A549 (cell line): Measurements from ENCODE around the gene CIDEA. TPM values are rescaled to one million over a fixed set of nuclear protein-coding genes. Genes with fewer than 3 reads are reported as not detected.

Experiments
- ATAC-seq, 2 experiments: fragments of 200-7000 bp in 1 of 2; fragments of >200 bp in 1 of 2; cut with Nextera tagmentation in 1 of 2; cut with Tn5 transposase in 1 of 2; 3 replicates each; pipeline versions ENCODE4 v1.8.0 to v1.9.1; 2018 to 2020; ENCODE audit warnings: mild to moderate bottlenecking in 1 of 2, moderate library complexity in 1 of 2
- CTCF ChIA-PET: fragments of 300-600 bp; sonication (Branson Sonifier 250); formaldehyde crosslinking; extraction: SDS; loops from one replicate; lab custom pipeline; 2021; ENCODE audit warnings: antibody characterized with exemption, inconsistent platforms; lab: Yijun Ruan, JAX
- POLR2A ChIA-PET: fragments of 350-600 bp; formaldehyde crosslinking; extraction: SDS; loops from one replicate; lab custom pipeline; 2021; ENCODE audit warnings: antibody characterized with exemption, inconsistent platforms; lab: Yijun Ruan, JAX
- DNase-seq, 2 experiments: peaks; one replicate each; pipeline versions ENCODE4 v3.0.0 to v3.0.0-alpha.2; 2011 to 2016; ENCODE audit warnings: low read depth in 1 of 2, low spot score in 1 of 2
- FAIRE-seq: peaks from 2 replicates; lab custom pipeline; 2011; peaks lifted over from hg19 to GRCh38; lab: Jason Lieb, UNC
- H3K27ac ChIP-seq, 2 experiments: fragments of >200 bp; sonication (Bioruptor Twin); formaldehyde crosslinking; 3 replicates each; pipeline ENCODE4 v1.5.1; 2016 to 2017
- H3K4me1 ChIP-seq: fragments of >200 bp; sonication (Bioruptor Twin); formaldehyde crosslinking; 3 replicates; pipeline ENCODE4 v1.6.1; 2016
- H3K4me2 ChIP-seq: fragments of >200 bp; sonication (Bioruptor Twin); formaldehyde crosslinking; 3 replicates; pipeline ENCODE4 v1.6.1; 2016
- H3K4me3 ChIP-seq: fragments of >200 bp; sonication (Bioruptor Twin); formaldehyde crosslinking; 3 replicates; pipeline ENCODE4 v1.5.1; 2016
- H3K9me3 ChIP-seq: fragments of >200 bp; sonication (Bioruptor Twin); formaldehyde crosslinking; 3 replicates; pipeline ENCODE4 v1.6.1; 2016
- BHLHE40 ChIP-seq: IDR thresholded peaks from 2 replicates; pipeline ENCODE4 v1.6.1; 2012; ENCODE audit warnings: low read depth, low read length, inconsistent platforms
- CBX2 ChIP-seq: fragments of 200-600 bp; sonication (generic); IDR thresholded peaks from 2 replicates; pipeline ENCODE4 v1.6.1; 2016; ENCODE audit warnings: low read depth, mild to moderate bottlenecking, borderline replicate concordance
- CEBPB ChIP-seq, 2 experiments: fragments of >200 bp in 1 of 2; sonication (Bioruptor Twin) in 1 of 2; formaldehyde crosslinking in 1 of 2; IDR thresholded peaks; 2 replicates each; pipeline ENCODE4 v1.6.1; 2012 to 2016
- CHD2 ChIP-seq: fragments of 150-350 bp; IDR thresholded peaks from 2 replicates; pipeline ENCODE4 v1.6.1; 2014; ENCODE audit warnings: low read length; ENCODE audit not compliant: partially characterized antibody
- EHF ChIP-seq: fragments of 250-450 bp; sonication (Bioruptor Pico); IDR thresholded peaks from 2 replicates; pipeline ENCODE4 v1.5.0; 2020; ENCODE audit warnings: mild to moderate bottlenecking
- ESRRA ChIP-seq: fragments of 150-350 bp; IDR thresholded peaks from 2 replicates; pipeline ENCODE4 v1.6.1; 2014; ENCODE audit warnings: mild to moderate bottlenecking, low read length, borderline replicate concordance
- FOSL2 ChIP-seq, 2 experiments: fragments of 450-650 bp in 1 of 2; fragments of >200 bp in 1 of 2; sonication (Bioruptor Twin) in 1 of 2; formaldehyde crosslinking; IDR thresholded peaks; 2 replicates each; pipeline versions ENCODE4 v1.5.0 to v1.6.1; 2016 to 2020; ENCODE audit warnings: mild to moderate bottlenecking in 1 of 2, moderate library complexity in 1 of 2
- GATA3 ChIP-seq: IDR thresholded peaks from 2 replicates; pipeline ENCODE4 v1.6.1; 2012; ENCODE audit warnings: borderline replicate concordance
- HDAC2 ChIP-seq: fragments of 200-600 bp; sonication (generic); IDR thresholded peaks from 2 replicates; pipeline ENCODE4 v1.6.1; 2016
- HEYL ChIP-seq: fragments of 250-450 bp; sonication (Bioruptor Pico); IDR thresholded peaks from 2 replicates; pipeline ENCODE4 v1.8.0; 2021; ENCODE audit warnings: mild to moderate bottlenecking, moderate library complexity
- HOXA7 ChIP-seq: fragments of 250-450 bp; sonication (Bioruptor Pico); IDR thresholded peaks from 2 replicates; pipeline ENCODE4 v1.5.0; 2020; ENCODE audit warnings: mild to moderate bottlenecking, moderate library complexity
- HOXB13 ChIP-seq: fragments of 250-450 bp; sonication (Bioruptor Pico); IDR thresholded peaks from 2 replicates; pipeline ENCODE4 v1.5.0; 2020; ENCODE audit warnings: low read depth, mild to moderate bottlenecking, moderate library complexity
- KDM1A ChIP-seq: fragments of 200-600 bp; sonication (generic); IDR thresholded peaks from 2 replicates; pipeline ENCODE4 v1.6.1; 2016; ENCODE audit warnings: low read depth, mild to moderate bottlenecking
- KDM5A ChIP-seq: fragments of 200-600 bp; sonication (generic); IDR thresholded peaks from 2 replicates; pipeline ENCODE4 v1.6.1; 2016; ENCODE audit warnings: antibody characterized with exemption, mild to moderate bottlenecking
- NR3C1 ChIP-seq: fragments of >200 bp; sonication (Bioruptor Twin); formaldehyde crosslinking; IDR thresholded peaks from 3 replicates; pipeline ENCODE4 v1.6.1; 2017
- RAD21 ChIP-seq, 2 experiments: fragments of >200 bp in 1 of 2; sonication (Bioruptor Twin) in 1 of 2; formaldehyde crosslinking in 1 of 2; IDR thresholded peaks in 1 of 2; conservative IDR thresholded peaks in 1 of 2; 2 replicates in 1 of 2; 3 replicates in 1 of 2; pipeline ENCODE4 v1.6.1; 2012 to 2018; ENCODE audit warnings: inconsistent platforms in 1 of 2
- RFX5 ChIP-seq: fragments of 450-650 bp; IDR thresholded peaks from 2 replicates; pipeline ENCODE4 v1.7.1; 2014; ENCODE audit warnings: antibody characterized with exemption, mild to moderate bottlenecking, moderate library complexity
- SREBF2 ChIP-seq: fragments of 450-650 bp; IDR thresholded peaks from 2 replicates; pipeline ENCODE4 v1.6.1; 2014; ENCODE audit warnings: mild to moderate bottlenecking, moderate library complexity
- TP53 ChIP-seq: fragments of 250-450 bp; sonication (Bioruptor Pico); IDR thresholded peaks from 2 replicates; pipeline ENCODE4 v1.5.0; 2021; ENCODE audit warnings: mild to moderate bottlenecking, moderate library complexity
- USF2 ChIP-seq: fragments of 450-650 bp; IDR thresholded peaks from 2 replicates; pipeline ENCODE4 v1.6.1; 2014; ENCODE audit warnings: antibody characterized with exemption
- ZC3H11A ChIP-seq: fragments of 450-650 bp; IDR thresholded peaks from 2 replicates; pipeline ENCODE4 v1.6.1; 2014; ENCODE audit warnings: antibody characterized with exemption, mild to moderate bottlenecking
- ZSCAN20 ChIP-seq: fragments of 250-450 bp; sonication (Bioruptor Pico); IDR thresholded peaks from 2 replicates; pipeline ENCODE4 v1.8.0; 2022; ENCODE audit warnings: mild to moderate bottlenecking, moderate library complexity
- WGBS: methylation state at CpG from one replicate; pipeline ENCODE4 v1.1.6; 2017; ENCODE audit errors: missing lambda C conversion rate; 5-methylcytosine and 5-hydroxymethylcytosine counted together
- polyA plus RNA-seq, 4 experiments: library from polyadenylated mRNA; depleted of rRNA in 3 of 4; stranded (reverse); fragments of >200 nt; fragmentation: RNase III in 1 of 4; extraction: RNeasy Plus Mini Kit Qiagen cat#74134 plus additional on column Dnase treatment in 1 of 4; gene quantifications; 2 replicates in 3 of 4; 3 replicates in 1 of 4; pipeline ENCODE4 v1.2.3, GENCODE V29; 2011 to 2017
- TF ChIP-seq, protein P1 (sequence below): fragments of >200 bp; sonication (Bioruptor Twin); formaldehyde crosslinking; IDR thresholded peaks from 2 replicates; pipeline ENCODE4 v1.6.1; 2016
- TF ChIP-seq, protein P2 (sequence below): IDR thresholded peaks from 2 replicates; pipeline ENCODE4 v1.6.1; 2012
- TF ChIP-seq, protein P3 (sequence below): fragments of 250-450 bp; sonication (Bioruptor Pico); IDR thresholded peaks from 2 replicates; pipeline ENCODE4 v1.5.0; 2020; ENCODE audit warnings: low read depth, mild to moderate bottlenecking, moderate library complexity

The CIDEA gene
- polyA plus RNA-seq, 2 of the 4 experiments (the other 2 are of a cell fraction): not detected

GRCh38 chr18:12252061-12252460 lies 2.1 kb upstream of the CIDEA start:
- DNase-seq (no peak), ATAC-seq (no peak), FAIRE-seq (no peak)
- no peaks in the 10 kb centered on the region for H3K9me3 ChIP-seq
- H3K4me3 ChIP-seq: no peak overlapping the region
- H3K4me2 ChIP-seq: no peak overlapping the region
- WGBS: 69% methylated on average over 6 of the region's 6 CpGs
- H3K27ac ChIP-seq: no peak overlapping the region
- POLR2A ChIA-PET: no interaction called here
- H3K4me1 ChIP-seq: no peaks in the 10 kb centered on the region
- CTCF ChIA-PET: interaction anchor here (1.0 to 1.7 kb wide), 3 partner anchors 13 to 160 kb away, joined by 3 to 6 read pairs (median 4); no protein-coding TSS in a partner anchor
- TF ChIP-seq TP53 (no peak), GATA3 (no peak), HOXA7 (CRISPR knock-in tag) (no peak), SREBF2 (no peak), KDM1A (no peak), RAD21 (conservative IDR thresholded peaks at IDR 0.05 in 1 of 2, IDR thresholded peaks at IDR 0.05 in 1 of 2) (no peak), HDAC2 (no peak), FOSL2 (IDR thresholded peaks at IDR 0.05) (no peak), FOSL2 (CRISPR knock-in tag; IDR thresholded peaks at IDR 0.05) (no peak), ZSCAN20 (CRISPR knock-in tag) (no peak), CBX2 (no peak), NR3C1 (no peak), HEYL (CRISPR knock-in tag) (no peak), BHLHE40 (no peak), KDM5A (no peak), CHD2 (no peak)
- TF ChIP-seq, protein P1, sequence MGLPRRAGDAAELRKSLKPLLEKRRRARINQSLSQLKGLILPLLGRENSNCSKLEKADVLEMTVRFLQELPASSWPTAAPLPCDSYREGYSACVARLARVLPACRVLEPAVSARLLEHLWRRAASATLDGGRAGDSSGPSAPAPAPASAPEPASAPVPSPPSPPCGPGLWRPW: no peak
- TF ChIP-seq, protein P2, sequence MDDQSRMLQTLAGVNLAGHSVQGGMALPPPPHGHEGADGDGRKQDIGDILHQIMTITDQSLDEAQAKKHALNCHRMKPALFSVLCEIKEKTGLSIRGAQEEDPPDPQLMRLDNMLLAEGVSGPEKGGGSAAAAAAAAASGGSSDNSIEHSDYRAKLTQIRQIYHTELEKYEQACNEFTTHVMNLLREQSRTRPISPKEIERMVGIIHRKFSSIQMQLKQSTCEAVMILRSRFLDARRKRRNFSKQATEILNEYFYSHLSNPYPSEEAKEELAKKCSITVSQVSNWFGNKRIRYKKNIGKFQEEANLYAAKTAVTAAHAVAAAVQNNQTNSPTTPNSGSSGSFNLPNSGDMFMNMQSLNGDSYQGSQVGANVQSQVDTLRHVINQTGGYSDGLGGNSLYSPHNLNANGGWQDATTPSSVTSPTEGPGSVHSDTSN: no peak

GRCh38 chr18:12253027-12253426 lies 1.1 kb upstream of the CIDEA start:
- 65% methylated on average over 7 of the region's 11 CpGs for WGBS
- CTCF ChIA-PET: interaction anchor here (0.8 to 1.7 kb wide), 2 partner anchors 58 to 161 kb away, joined by 3 to 4 read pairs; no protein-coding TSS in a partner anchor
- no peak for FAIRE-seq

GRCh38 chr18:12253663-12254135 lies 462 bp upstream of the CIDEA start:
- WGBS: 29% methylated on average over 16 of the region's 20 CpGs
- FAIRE-seq (no peak), DNase-seq (no peak), ATAC-seq (peak in 1 of 2 experiments; percentile 51; a peak in 3 of 6 replicates)
- no peaks in the 10 kb centered on the region for H3K9me3 ChIP-seq
- H3K4me1 ChIP-seq: no peaks in the 10 kb centered on the region
- H3K4me3 ChIP-seq: peak overlapping the region; percentile 30; the same call in 2 of the 3 replicates
- CTCF ChIA-PET: interaction anchor here (0.8 to 1.7 kb wide), 2 partner anchors 58 to 162 kb away, joined by 3 to 4 read pairs; no protein-coding TSS in a partner anchor
- H3K4me2 ChIP-seq: peak overlapping the region; percentile 76
- TF ChIP-seq USF2: no peak
- TF ChIP-seq, all 56 proteins: peak for 0
- POLR2A ChIA-PET: no interaction called here
- no peak overlapping the region for H3K27ac ChIP-seq

More at GRCh38 chr18:12253027-12253426, 1.1 kb upstream of the CIDEA start:
- H3K4me3 ChIP-seq: no peak overlapping the region
- H3K9me3 ChIP-seq: no peaks in the 10 kb centered on the region
- TF ChIP-seq TP53: no peak
- TF ChIP-seq FOSL2 (IDR thresholded peaks at IDR 0.05): no peak
- TF ChIP-seq FOSL2 (CRISPR knock-in tag; IDR thresholded peaks at IDR 0.05): no peak
- TF ChIP-seq EHF (CRISPR knock-in tag): no peak
- no peak for TF ChIP-seq ESRRA
- no peak for TF ChIP-seq HOXB13 (CRISPR knock-in tag)
- no peak for TF ChIP-seq ZSCAN20 (CRISPR knock-in tag)
- no peak for TF ChIP-seq RFX5
- TF ChIP-seq CEBPB (IDR thresholded peaks at IDR 0.05): no peak
- TF ChIP-seq, protein P3, sequence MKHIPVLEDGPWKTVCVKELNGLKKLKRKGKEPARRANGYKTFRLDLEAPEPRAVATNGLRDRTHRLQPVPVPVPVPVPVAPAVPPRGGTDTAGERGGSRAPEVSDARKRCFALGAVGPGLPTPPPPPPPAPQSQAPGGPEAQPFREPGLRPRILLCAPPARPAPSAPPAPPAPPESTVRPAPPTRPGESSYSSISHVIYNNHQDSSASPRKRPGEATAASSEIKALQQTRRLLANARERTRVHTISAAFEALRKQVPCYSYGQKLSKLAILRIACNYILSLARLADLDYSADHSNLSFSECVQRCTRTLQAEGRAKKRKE: no peak
- TF ChIP-seq ZC3H11A: no peak
- no peak overlapping the region for H3K27ac ChIP-seq
- H3K4me1 ChIP-seq: no peaks in the 10 kb centered on the region
- POLR2A ChIA-PET: no interaction called here
- no peak for DNase-seq
- ATAC-seq: no peak
- H3K4me2 ChIP-seq: no peak overlapping the region
